VCaP (cell line): ENCODE results near the gene TECR.
"Not testable (repeated sequence)": the region's sequence is repeated elsewhere in the genome, so short reads cannot be mapped to it uniquely, and the experiment has no call there.

Source experiments
- H3K27ac ChIP-seq: fragments of 450-650 bp; 2 replicates; pipeline ENCODE4 v1.5.1; 2017
- CTCF ChIP-seq: fragments of 450-650 bp; conservative IDR thresholded peaks from 2 replicates; pipeline ENCODE4 v1.5.1; 2017; ENCODE audit warnings: mild to moderate bottlenecking, moderate library complexity

Gene TECR

GRCh38 chr19:14561249-14561648, 31.9 kb downstream of the TECR start:
- no peak for TF ChIP-seq CTCF
- no peak overlapping the region; the same call in 1 of the 2 replicates for H3K27ac ChIP-seq

- no peak for TF ChIP-seq CTCF
- no peak overlapping the region; the same call in 1 of the 2 replicates for H3K27ac ChIP-seq
Measured at GRCh38 chr19:14561847-14562351, 32.5 kb downstream of the TECR start.

DNA sequence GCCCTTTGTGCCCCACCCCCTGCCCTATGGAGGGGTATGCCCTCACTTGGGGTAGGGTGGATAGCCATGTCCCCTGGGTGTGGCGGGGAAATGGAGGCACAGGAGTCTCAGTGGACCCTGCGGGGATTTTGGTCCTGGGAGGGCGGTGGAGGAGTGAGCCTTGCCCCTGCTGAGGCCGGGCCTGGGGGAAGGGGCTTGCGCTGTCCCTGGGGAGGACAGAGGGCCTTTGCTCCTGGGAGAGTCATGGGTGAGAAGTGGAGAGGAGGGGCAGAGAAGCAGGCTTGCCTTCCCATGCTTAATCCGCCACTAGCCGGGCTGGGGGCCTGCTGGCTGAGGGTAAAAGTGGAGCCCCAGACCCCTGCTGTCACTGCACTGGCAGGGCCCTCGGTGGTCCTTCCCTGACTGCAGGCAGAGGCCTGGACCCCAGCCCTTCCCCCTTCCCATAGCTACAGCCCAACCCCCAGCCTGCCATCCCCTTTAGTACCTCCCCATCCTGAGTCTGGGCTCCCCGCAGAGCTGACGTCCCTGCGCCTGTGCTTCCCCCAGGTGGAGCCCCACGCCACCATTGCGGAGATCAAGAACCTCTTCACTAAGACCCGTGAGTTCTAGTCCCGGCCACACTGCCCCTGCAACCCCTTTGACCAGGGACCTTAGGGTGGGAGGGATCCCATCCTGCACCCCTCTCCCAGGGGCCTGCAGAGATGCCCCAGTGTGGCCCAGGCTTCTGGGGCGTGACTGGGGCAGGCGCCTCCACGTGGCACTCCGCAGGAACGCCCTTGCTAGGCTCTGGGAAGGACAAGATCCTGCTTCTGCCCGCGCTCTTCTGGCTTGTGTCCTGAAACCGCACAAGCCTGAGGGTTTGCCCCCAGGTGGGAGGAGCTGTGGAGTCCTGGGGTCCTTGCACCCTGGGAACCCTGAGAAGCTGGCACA, 33.5 kb downstream of the TECR start:
- no peak for TF ChIP-seq CTCF
- no peak overlapping the region for H3K27ac ChIP-seq

DNA sequence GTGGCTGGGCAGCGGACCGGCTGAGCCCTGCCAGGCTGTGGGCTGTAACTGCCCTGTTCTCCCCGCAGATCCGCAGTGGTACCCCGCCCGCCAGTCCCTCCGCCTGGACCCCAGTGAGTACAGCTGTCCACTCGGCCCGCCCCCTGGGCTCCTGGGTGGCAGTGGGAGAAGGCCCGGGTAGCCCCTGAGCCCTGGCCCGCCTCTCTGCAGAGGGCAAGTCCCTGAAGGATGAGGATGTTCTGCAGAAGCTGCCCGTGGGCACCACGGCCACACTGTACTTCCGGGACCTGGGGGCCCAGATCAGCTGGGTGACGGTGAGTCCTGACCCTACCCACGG, 34.2 kb downstream of the TECR start:
- H3K27ac ChIP-seq: no peak overlapping the region
- TF ChIP-seq CTCF: no peak

GRCh38 chr19:14563989-14564651, 34.7 kb downstream of the TECR start:
- no peak for TF ChIP-seq CTCF
- no peak overlapping the region for H3K27ac ChIP-seq

- H3K27ac ChIP-seq: not testable (repeated sequence)
Measured at GRCh38 chr19:14564652-14565297, 35.4 kb downstream of the TECR start.

DNA sequence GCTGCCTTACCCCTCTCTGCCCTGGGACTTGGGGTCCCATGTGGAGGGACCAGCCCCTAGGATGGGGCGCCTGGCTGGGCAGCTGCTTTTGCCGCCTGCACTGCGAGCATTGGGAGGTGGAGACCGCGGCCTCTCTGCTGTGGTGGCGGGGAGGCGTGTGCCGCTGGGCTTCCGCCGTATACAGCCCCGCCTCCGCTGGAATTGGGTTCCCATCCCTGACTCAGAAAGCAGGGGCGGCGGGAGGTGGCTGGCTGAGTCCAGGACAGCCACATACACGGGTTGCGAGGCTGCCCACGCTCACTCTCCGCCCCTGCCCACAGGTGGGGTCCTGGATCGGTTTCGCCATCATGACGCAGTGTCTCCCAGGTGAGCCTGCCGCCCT, 35.9 kb downstream of the TECR start:
- H3K27ac ChIP-seq: no peak overlapping the region
- no peak for TF ChIP-seq CTCF
